Right atrium auricular region (tissue), 2 donors: ENCODE results near the gene LCN9. TPM values are rescaled to one million over a fixed set of nuclear protein-coding genes. Genes with fewer than 3 reads are reported as not detected.

Source experiments
- DNase-seq: peaks from one replicate; pipeline ENCODE4 v3.0.0-alpha.2; 2019; ENCODE audit warnings: low spot score
- H3K27ac ChIP-seq, 2 donors: fragments of 200-600 bp; sonication (generic); 1 replicate in 1 of 2; 2 replicates in 1 of 2; pipeline ENCODE4 v1.5.1; 2016 to 2019
- H3K27me3 ChIP-seq, 2 donors: fragments of 200-600 bp; sonication (generic); one replicate each; pipeline versions ENCODE4 v1.5.1 to v1.6.0; 2017 to 2019
- H3K36me3 ChIP-seq: fragments of 200-600 bp; sonication (generic); one replicate; pipeline ENCODE4 v1.5.1; 2016
- H3K4me1 ChIP-seq, 2 donors: fragments of 200-600 bp; sonication (generic); one replicate each; pipeline versions ENCODE4 v1.5.1 to v1.6.0; 2017 to 2019
- H3K4me3 ChIP-seq, 2 donors: fragments of 200-600 bp; sonication (generic); 1 replicate in 1 of 2; 2 replicates in 1 of 2; pipeline ENCODE4 v1.5.1; 2017 to 2019; ENCODE audit warnings: mild to moderate bottlenecking in 1 of 2, moderate library complexity in 1 of 2
- H3K9me3 ChIP-seq, 2 donors: fragments of 200-600 bp; sonication (generic); one replicate each; pipeline ENCODE4 v1.5.1; 2019
- total RNA-seq, 2 donors: library from RNA; depleted of rRNA; stranded (reverse); fragments of >200 nt; gene quantifications; one replicate each; pipeline ENCODE4 v1.1.0, GENCODE V29; 2016
- TF ChIP-seq, protein P1 (sequence below), 2 donors: fragments of 200-600 bp; sonication (generic); IDR thresholded peaks; one replicate each; pipeline ENCODE4 v1.5.1; 2019; ENCODE audit warnings: antibody characterized with exemption in 2 of 2

The LCN9 gene
- total RNA-seq, 2 donors from 2014 or later: not detected

DNA sequence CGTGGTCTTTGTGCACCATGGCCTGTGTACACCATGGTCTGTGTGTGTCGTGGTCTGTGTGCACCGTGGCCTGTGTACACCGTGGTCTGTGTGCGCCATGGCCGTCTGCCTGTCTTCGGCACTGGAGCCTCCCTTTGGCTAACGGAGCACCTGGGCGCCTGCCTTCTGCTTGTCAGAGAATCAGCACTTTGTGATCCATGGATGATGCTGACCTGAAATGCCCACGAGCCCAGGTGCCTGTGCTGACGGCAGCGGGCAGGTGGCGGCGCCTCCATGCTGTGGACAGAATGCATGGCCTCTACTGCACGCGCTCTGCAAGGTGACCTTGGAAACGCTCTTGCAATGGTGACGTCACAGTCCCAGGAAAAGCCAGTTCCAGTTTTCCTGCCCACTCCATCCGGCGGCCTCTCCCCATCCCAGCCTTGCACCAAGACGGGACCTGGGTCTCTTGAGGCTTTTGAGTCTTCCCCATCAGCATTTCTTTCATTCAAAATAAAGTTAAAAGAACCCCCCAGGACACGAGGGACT, 14.6 kb downstream of the LCN9 start:
- Histone ChIP-seq H3K27ac (no peak overlapping the region), H3K9me3 (no peaks in the 10 kb centered on the region), H3K4me3 (no peak overlapping the region), H3K27me3 (no peaks in the 10 kb centered on the region), H3K4me1 (no peaks in the 10 kb centered on the region), H3K36me3 (no peaks in the 10 kb centered on the region)
- TF ChIP-seq, protein P1, sequence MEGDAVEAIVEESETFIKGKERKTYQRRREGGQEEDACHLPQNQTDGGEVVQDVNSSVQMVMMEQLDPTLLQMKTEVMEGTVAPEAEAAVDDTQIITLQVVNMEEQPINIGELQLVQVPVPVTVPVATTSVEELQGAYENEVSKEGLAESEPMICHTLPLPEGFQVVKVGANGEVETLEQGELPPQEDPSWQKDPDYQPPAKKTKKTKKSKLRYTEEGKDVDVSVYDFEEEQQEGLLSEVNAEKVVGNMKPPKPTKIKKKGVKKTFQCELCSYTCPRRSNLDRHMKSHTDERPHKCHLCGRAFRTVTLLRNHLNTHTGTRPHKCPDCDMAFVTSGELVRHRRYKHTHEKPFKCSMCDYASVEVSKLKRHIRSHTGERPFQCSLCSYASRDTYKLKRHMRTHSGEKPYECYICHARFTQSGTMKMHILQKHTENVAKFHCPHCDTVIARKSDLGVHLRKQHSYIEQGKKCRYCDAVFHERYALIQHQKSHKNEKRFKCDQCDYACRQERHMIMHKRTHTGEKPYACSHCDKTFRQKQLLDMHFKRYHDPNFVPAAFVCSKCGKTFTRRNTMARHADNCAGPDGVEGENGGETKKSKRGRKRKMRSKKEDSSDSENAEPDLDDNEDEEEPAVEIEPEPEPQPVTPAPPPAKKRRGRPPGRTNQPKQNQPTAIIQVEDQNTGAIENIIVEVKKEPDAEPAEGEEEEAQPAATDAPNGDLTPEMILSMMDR (IDR thresholded peaks at IDR 0.05): no peak
- no peak for DNase-seq

DNA sequence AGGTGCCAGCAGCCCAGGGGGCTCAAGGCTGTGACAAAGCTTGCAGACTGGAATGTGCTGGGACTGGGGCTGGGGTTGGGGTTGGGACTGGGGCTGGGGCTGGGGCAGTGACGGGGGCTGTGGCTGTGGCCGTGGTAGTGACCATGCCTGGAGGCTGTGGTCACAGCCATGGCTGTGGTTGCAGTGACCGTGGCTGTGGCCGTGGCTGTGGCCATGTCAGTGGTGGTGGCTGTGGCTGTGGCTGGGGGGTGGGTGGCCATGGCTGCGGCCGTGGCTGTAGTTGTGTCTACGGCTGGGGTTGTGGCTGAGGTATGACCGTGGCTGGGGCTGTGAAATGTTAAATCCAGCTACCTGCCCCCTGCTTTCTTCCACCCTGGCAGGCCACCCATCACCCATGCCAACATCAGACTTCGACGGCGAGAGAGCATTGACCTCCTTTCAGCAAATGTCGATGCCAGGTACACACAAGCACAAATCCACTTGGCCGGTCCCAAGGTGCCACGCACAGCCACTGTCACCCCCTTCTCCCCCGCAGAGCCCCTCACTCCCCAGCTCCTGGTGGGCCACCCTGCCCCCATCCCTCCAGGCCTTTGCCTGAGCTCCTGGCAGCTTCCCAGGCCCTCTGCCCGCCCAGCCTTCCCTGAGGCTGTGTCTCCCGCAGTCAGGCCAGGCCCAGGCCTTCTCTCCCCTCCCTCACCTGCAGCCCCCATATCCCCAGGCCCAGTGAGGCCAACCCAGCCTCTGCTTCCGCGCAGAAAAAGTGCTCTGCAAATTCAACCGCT, 15.3 kb downstream of the LCN9 start:
- TF ChIP-seq, protein P1 (IDR thresholded peaks at IDR 0.05): no peak
- H3K27ac ChIP-seq: no peak overlapping the region
- no peaks in the 10 kb centered on the region for H3K9me3 ChIP-seq
- no peaks in the 10 kb centered on the region for H3K27me3 ChIP-seq
- H3K4me1 ChIP-seq: no peaks in the 10 kb centered on the region
- no peaks in the 10 kb centered on the region for H3K36me3 ChIP-seq
- no peak for DNase-seq
- H3K4me3 ChIP-seq: no peak overlapping the region

- TF ChIP-seq, protein P1 (IDR thresholded peaks at IDR 0.05): no peak
- H3K9me3 ChIP-seq: no peaks in the 10 kb centered on the region
- H3K36me3 ChIP-seq: no peaks in the 10 kb centered on the region
- no peak for DNase-seq
- H3K4me3 ChIP-seq: no peak overlapping the region
- H3K27me3 ChIP-seq: no peaks in the 10 kb centered on the region
- no peak overlapping the region for H3K27ac ChIP-seq
- H3K4me1 ChIP-seq: no peaks in the 10 kb centered on the region
Measured at GRCh38 chr9:135680056-135680455, 16.9 kb downstream of the LCN9 start.

DNA sequence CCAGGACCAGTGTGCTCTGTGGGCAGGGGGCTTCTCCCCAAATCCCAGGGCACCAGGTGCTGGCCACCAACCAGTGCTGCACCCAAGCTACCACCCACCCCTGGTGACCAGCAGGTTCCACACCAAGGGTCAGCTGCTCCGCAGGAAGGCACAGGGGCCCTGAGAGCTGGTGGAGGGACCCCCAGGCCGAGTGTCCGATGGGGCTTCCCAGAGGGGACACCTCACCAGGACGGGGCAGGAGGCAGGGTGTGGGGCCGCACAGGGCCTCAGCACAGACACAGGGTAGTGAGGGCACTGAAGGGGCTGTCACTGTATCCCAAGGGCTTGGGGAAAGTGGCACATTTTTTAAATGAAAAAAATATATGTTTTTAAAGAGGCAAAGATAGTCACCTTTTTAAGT, 18.1 kb downstream of the LCN9 start:
- no peak overlapping the region for H3K4me3 ChIP-seq
- no peaks in the 10 kb centered on the region for H3K4me1 ChIP-seq
- TF ChIP-seq, protein P1 (IDR thresholded peaks at IDR 0.05): no peak
- no peaks in the 10 kb centered on the region for H3K36me3 ChIP-seq
- no peaks in the 10 kb centered on the region for H3K9me3 ChIP-seq
- H3K27me3 ChIP-seq: no peaks in the 10 kb centered on the region
- DNase-seq: no peak
- no peak overlapping the region for H3K27ac ChIP-seq

DNA sequence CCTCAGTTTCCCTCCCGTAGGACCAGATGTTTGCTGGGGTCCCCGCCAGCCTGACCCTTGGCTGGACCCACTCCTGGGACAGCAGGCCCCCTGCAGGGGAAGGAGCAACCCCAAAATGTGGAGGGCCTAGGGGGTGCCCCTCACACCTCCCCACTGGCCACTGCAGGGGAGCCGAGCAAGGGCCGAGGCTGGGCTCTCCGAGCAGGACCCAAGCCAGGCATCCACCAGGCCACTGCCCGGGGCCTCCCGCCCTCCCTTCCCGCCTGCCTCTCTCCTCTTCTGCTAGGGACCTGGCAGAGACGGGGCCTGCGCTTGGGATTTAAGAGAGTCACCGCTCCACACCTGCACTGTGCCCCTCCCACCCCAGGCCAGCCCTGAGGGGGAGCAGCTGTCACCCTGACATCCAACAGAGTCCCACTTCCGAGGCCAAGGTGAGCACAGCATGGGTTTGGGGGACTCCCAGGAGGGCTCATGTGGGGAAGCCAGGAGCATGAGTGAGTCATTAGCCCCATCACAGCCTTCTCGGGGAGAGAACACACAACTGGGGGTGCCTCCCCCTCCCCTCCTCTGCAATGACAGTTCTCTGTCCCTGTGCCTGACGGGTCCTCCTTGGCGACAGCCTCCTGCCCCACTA, 20.4 kb downstream of the LCN9 start:
- no peaks in the 10 kb centered on the region for H3K9me3 ChIP-seq
- no peak for DNase-seq
- H3K36me3 ChIP-seq: no peaks in the 10 kb centered on the region
- H3K4me1 ChIP-seq: no peaks in the 10 kb centered on the region
- no peaks in the 10 kb centered on the region for H3K27me3 ChIP-seq
- no peak overlapping the region for H3K4me3 ChIP-seq
- H3K27ac ChIP-seq: no peak overlapping the region
- TF ChIP-seq, protein P1 (IDR thresholded peaks at IDR 0.05): no peak
